HG03575 (cell line): Measurements from ENCODE around the gene UBAC1.
"Not testable (repeated sequence)": the region's sequence is repeated elsewhere in the genome, so short reads cannot be mapped to it uniquely, and the experiment has no call there.

ENCODE experiments used
- ATAC-seq: cut with Tn5 transposase; IDR thresholded peaks from one replicate; pipeline ENCODE4 v1.9.1; 2021; ENCODE audit not compliant: unreplicated experiment, insufficient number of reproducible peaks, low FRiP score; ENCODE audit errors: extremely low read depth

UBAC1 gene

DNA sequence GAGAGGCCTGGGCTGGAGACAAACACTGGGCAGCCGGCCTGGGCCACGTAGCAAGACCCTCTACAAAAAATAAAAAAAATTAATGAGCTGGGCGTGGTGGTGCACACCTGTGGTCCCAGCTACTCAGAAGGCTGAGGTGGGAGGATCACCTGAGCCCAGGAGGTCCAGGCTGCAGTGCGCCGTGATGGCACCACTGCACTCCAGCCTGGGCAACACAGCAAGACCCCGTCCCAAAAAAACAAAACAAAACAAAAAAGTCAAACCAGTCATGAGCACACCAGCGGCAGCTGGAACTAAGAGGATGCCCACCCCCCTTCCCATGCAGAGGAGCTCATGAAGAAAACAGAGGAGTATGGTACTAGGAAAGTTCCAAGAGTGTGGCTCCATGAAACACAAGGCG is 2.2 kb upstream of the UBAC1 start:
- ATAC-seq, result no peak

DNA sequence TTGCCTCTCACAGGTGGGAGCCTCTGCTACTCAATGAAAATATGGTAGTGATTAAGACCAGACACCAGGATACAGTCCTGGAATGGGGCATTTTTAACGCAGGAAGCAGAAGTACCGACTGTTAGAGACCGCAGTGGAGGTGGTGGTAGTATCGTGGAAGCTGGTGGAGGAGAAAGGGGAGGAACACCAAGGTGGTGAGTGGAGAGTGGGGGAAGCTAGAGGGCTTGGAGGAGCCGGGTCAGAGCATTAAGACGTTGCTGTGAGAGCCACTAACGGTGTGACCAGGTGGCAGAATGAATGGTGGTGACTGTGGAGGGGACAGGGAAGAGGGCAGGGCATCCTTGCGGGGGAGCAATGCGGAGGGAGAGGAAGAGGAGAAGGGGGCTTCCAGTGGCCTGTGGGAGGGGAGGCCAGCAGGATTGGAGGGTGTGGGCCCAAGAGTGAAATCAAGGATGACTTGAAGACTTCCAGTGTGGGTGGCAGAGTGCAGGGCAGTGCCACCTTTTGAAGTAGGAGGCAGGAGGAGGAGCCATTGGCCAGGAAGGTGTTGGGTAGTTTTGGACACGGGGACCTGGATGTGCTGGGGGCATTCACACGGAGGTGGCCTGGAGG is 1.6 kb upstream of the UBAC1 start:
- no peak for ATAC-seq

DNA sequence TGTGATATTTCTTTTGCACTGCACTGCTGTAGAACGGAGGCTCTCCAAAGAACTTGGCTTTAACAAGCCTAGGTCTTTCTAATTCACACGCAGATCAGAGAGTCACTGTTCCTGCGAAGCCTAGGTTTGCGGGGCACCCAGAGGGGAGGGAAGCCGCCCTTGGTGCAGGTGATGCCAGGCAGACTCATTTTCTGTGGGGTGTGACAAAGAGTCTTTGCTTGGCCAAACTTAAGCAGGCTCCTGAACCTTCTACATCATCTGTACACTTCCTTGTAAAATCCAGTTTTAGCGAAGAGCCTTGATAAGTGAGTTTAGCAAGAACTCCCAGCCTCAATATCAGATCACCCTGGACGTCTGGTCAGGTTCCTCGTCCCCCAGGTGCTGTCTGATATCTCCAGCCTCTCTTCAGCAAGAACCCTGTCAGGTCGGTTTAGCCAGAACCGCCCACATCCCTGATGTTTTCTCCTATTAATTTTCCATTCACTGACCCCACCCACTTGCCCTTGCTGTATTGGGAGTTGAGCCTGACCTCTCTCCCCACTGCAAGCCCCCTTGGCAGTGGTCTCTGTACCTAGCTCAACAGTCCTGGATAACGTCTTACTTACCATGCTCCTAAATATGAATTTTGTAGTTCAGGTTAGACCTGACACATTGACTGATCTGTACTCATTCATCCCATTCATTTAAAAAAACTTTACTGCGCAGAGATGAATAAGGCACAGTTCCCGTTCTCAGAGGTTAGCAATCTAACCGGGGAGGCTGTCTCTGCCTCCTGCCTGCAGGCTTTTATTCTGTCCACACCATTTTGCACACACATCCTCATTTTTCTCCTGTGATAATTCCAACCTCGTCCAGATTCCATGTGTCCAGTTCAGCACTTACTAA is 880 bp upstream of the UBAC1 start:
- ATAC-seq, result no peak

DNA sequence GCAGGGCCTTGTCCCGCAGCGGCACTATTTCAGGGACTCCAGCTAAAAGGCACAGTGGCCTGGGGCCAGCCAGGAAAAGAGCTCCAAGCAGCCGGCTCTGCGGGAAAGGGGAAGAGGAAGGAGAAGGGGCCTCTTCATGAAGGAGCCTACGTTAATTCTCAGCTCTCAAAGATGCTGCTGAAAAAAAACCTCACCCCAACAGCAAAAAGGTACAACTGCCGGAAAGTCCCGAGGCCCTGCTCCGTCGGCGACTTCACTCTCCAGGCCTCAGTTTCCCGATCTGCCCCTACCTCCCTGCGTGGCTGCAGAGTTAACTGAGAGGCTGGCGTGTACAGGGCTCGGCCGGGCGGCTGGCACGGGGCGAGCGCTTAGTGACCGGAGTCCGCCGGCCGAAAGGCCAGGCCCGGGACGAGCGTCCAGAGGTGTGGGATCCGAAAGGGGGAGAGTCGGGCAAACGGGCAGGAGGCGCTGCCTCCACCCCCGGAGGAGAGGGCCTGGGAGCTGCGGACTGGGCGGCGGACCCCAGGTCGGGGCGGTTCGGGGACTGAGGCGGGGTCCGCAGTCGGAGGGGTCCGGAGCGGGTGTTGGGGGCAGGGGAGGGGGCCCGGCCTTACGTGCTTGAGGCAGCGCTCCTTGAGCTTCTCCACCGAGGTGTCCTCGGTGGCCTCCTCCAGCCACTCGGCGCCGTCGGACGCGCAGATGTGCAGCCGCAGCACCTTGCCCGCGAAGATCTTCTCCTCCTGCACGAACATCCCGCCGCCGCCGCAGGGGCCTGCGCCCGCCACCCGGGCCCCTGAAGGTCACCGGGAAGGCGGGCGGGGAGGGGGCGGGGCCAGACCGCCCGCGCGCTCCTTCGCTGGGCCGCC is 529 bp downstream of the UBAC1 start:
- ATAC-seq, result no peak

DNA sequence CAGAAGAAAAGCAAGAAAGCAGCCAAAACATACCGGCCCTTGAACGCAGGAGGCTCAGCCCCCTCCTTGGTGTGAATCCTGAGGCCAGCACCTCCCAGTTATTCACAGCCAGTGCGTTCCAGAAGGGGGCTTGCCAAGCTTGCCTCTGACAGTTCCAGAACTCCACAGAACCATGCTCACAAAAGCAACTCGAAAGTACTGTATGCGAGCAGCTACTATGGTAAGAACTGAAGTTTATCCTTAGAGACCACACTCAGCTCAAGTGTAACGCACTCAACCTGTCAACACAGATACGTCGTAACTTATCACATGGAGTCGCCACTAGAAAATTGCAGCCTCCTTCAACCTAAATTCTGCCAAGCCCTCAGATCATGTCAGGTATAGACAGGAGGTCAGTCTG is 1.4 kb downstream of the UBAC1 start:
- no peak for ATAC-seq

DNA sequence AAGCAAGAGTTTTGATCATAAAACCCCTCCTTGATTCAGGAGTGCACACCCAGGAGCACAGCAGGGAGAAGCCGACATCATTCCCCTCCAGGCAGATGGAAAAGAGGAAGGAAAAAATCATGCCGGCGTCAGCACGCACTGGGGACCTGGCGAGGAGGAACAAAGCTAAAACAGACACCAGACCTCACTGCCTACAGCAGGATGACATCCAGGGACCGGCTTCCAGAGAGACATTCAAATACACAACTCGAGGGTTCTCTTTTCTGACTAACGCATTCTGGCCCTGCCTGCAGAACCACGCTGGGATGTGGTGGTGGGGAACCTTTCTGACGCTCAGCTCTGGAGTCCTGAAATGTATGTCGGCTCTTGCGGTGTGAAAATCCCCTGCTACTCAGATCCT is 2.7 kb downstream of the UBAC1 start:
- ATAC-seq, result no peak

DNA sequence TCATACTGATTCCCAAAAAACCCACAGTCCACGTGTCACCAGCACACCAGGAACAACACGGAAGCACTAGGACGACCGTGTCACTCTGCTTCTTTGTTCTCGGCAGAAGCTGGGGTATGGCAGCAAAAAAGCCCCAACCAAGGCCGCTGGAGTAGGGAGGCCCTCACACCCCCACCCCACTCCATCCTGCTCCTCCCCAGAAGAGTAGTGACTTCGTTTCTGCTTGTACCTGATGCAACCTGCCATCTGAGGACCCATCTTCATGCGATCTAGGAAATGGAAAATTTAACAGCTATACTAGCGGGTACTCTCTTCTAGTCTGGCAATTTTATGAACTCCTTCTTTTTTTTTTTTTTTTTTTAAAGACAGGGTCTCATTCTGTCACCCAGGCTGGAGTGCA is 3.7 kb downstream of the UBAC1 start:
- ATAC-seq, result no peak

DNA sequence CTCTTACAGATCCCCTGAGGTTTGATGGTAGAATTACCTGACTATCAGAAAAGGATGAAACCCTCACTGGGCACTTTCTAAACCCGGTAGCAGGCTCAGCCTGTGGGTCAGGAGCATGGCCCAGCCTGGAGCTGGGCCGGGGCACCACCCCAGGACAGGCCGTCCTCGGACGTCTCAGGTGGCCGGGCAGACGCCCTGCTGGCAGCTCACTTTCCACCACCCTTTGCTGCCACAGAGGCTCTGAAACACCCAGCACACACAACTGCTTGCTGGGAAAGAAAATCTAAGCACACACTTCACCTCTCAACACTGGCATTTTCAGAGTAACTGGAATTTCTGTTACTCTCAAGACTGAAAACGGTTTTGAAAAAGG is 4.4 kb downstream of the UBAC1 start:
- no peak for ATAC-seq

DNA sequence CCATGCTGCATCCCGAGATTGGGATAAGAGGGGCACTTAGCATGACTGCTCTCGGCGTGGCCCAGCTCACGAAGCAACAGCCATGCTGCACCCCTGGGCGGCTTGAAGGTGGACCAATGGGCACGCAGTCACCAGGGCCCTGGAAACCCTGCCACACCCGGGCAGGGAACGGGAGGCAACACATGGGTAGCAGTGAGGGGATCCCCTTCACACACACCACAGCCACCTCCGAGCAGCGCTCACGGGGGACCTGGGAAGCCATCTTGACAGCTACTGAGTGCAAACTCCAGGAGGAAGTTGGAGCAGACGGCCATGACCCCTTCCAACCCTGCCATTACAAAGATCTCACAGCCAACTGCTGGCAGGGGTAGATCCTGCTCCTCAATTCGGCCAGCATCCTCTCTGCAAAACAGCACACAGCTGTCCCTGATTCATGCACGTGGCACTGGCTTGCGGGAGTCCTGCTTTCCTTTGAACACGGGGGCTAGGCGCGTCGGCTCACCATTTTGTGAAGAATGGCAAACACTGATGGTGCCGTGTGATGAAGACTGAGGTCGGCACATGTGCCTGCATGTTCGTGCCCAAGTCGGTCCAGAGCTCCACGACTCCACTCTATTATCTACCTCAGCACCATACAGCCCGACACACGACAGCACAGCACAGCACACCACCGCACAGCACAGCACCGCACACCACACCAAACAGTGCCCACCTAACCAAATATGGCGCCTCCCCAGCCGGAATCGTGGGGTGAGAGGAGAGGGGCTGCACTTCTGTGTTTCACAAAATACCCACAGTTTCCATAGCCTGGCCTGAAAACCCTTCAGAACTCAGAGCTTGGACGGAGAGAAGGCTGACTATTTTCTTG is 5.0 kb downstream of the UBAC1 start:
- no peak for ATAC-seq

DNA sequence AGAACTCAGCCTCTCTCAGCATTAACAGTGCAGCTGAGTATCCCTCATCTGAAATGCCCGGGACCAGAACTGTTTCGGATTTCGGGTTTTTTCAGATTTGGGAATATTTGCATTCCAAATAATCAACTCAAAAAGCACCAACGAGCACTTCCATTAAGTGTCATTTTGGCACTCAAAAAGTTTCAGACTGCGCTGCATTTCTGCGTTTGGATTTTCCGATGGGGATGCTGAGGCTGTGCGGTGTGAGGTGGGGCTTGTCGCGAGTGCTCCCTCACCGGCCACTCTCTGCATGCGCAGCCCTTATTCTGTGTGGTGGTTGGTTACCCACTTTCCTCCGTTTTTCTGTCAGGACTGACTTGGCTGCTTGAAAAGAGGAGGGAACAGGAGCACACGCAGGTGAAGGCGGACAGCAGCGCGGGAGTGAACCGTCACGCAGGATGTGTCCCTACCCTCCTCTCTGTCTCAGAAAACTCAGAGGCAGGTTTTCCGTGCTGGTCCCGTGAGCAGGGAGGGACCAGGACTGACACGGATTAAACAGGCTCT is 8.4 kb downstream of the UBAC1 start:
- ATAC-seq, result no peak

DNA sequence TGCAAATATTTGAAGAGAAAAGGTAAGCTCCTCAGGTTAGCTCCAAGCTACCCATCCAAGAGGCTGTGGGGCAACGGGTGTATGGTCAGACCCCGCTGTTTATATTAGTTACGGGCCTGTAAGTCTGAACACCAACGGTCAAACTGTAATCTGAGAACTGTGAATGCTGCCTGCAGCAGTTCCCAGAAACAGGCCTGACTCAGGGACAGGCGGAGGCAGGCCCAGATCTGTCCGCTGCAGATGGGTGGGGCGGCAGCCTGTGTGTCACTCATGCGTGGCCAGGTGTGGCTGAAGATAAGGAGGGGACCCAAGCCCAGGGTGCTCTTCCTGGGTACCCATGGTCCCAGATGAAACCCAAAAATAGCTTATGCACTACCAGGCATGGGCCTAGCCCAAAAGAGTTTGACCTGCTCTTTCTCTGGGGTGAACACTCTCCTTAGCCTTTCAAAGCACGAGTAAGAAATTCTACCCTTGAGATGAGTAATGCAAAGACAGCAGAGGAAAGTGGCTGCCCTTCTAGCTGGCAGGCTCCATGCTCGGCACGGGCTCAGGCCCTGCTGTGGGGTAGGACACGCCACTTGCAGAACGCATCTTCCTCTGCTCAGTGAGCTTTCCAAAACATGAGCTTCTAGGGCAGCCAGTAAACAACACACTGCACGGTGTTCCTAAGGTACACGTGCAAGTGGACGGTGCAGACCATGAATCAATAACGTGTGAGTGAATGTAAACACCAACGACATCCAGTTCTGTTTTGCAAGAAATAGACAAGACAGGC is 9.1 kb downstream of the UBAC1 start:
- ATAC-seq, result no peak

DNA sequence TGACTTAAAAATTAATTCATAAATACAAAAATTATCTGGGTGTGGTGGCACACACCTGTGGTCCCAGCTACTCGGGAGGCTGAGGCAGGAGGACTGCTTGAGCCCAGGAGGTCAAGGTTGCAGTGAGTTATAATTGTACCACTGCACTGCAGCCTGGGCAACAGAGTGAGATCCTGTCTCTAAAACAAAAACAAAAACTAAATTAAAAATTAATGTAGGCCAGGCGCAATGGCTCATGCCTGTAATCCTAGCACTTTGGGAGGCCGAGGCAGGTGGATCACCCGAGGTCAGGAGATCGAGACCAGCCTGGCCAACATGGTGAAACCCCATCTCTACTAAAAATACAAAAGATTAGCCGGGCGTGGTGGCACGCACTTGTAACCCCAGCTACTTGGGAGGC is 9.9 kb downstream of the UBAC1 start:
- ATAC-seq, result not testable (repeated sequence)

DNA sequence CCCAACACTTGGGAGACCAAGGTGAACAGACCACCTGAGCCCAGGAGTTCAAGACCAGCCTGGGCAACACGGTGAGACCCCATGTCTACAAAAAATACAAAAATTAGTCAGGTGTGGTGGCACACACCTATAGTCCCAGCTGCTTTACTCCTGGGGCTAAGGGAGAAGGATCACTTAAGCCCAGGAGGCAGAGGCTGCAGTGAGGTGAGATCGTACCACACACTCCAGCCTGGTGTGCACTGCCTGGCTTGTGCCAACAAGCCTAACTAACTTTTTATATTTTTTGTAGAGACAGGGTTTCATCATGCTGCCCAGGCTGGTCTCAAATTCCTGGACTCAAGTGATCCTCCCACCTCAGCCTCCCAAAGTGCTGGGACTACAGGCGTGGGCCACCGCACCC is 10.3 kb downstream of the UBAC1 start:
- not testable (repeated sequence) for ATAC-seq

DNA sequence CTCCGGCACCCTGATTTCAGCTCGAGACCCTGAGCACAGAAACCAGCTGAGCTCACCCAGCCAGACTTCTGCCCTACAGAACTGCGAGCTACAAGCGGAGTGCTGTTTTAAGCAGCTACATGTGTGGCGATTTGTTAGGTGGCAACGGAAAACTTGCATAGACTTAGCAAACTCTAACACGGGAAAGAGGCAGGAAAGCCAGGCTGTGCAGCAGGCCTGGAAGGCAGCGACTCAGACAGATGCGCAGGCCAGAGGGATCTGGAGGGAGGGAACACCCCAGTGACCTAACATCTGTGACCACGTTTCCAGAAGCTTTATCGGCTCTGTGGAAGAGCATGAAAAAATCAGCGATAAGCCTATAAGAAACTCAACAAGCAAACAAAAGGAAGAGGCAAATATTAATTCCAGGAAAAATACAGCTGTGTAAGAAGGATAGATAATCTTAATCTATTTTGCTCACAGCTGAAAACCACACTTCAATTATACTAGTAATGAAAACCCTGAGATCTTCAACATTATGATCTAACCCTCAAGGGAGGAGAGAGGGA is 11.0 kb downstream of the UBAC1 start:
- no peak for ATAC-seq

DNA sequence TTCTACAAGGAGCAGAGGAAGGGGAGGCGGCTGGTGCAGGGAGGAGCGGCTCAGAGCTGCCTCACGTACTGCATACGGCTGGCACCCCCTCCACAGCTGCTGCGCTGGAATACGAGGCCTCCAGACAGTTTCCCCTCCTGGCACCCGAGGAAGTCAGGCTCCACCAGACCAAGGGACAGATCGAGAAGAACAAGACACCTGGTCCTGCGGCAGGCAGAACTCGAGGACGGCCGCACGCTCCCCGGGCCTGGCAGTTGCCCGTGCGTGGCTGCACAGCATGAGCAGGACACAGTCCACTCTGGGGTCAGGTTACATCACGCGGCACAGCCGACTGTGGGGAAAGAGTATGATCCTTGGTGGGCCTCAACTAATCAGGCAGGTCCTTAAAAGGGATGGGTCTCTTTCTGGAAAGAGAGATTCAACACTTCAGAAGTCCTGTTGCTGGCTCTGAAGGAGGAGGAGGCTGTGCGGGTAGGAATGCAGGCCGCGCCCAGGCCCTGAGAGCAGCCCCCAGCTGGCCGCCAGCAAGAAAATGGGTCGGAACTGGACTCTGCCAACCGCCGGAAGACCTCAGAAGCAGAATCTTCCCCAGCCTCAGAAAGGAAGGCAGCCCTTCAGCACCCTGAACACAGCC is 11.6 kb downstream of the UBAC1 start:
- ATAC-seq, result no peak

DNA sequence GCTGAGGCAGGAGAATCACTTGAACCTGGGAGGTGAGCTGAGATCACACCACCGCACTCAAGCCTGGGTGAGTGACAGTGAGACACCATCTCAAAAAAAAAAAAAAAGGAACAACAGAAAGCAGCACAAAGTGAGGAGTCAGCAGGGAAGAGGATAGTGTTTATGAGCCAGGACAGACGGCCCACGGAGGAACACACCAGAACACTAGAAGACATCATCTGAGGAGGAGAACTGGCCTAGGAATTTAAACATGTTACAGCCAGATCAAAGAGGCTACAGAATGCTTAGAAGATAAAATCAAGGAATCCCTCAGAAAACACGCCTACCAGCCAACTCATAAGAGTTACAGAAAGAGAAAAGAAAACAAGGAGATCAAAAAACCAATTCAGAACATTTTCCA is 12.2 kb downstream of the UBAC1 start:
- no peak for ATAC-seq

DNA sequence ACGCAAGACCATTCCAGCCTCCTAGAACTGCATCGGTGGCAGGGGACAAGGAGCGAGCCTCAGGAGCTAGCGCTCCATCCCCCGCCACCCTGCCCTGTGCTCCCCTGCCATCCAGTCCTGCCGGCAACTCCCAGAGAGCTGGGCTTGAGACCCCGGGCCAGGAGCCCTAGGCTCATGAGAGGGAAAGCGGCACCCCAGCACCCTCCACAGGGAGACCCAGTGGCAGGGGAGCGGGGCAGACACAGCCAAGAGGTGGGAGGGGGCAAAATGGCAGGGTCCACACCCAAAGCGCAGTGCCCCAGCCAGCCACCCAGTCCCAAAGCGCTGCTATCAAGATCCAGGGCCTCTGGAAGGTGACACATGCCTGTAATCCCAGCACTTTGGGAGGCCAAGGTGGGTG is 12.7 kb downstream of the UBAC1 start:
- ATAC-seq, result no peak
